ENCODE data around the gene LXN.

DNA sequence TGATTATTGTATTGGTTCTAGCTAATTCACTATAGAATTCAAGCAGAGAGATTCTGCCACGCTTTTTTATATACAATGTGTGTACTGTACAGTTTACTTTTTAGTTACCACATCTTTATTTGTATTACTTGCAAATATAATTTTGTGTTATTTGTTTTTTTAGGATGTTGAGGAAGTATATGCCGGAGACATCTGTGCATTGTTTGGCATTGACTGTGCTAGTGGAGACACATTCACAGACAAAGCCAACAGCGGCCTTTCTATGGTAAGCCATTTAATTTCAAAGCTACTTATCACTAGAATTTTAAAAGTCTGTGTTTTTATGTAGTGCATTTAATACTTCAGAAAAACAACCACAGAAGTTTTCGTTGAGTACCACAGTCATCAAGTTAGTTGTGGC is 11.7 kb downstream of the LXN start:
- TF ChIP-seq POLR2A (IDR thresholded peaks at IDR 0.05; ENCODE audit: low read depth, low read length), result no peak
- TF ChIP-seq POLR2AphosphoS5 (IDR thresholded peaks at IDR 0.05; ENCODE audit: low read depth, low read length), result no peak
- no peak for TF ChIP-seq TAF1 (IDR thresholded peaks at IDR 0.05; ENCODE audit: borderline replicate concordance, low read depth, low read length)

All from GM12892 (cell line).